SK-N-SH (cell line): Measurements from ENCODE around the gene SLC12A6.
"Not testable (repeated sequence)": the region's sequence is repeated elsewhere in the genome, so short reads cannot be mapped to it uniquely, and the experiment has no call there.

ENCODE experiments used
- CHD2 ChIP-seq: fragments of 150-350 bp; IDR thresholded peaks from 2 replicates; pipeline ENCODE4 v1.6.1; 2018; ENCODE audit warnings: low read length; ENCODE audit not compliant: partially characterized antibody
- CTCF ChIP-seq: fragments of 200-600 bp; sonication (generic); IDR thresholded peaks from 2 replicates; pipeline ENCODE4 v1.6.1; 2017; ENCODE audit warnings: antibody characterized with exemption, mild to moderate bottlenecking, moderate library complexity
- ELF1 ChIP-seq: IDR thresholded peaks from 2 replicates; pipeline ENCODE4 v1.4.0; 2012
- EP300 ChIP-seq, 2 experiments: IDR thresholded peaks; 2 replicates each; pipeline versions ENCODE4 v1.4.0 to v1.6.1; 2012; ENCODE audit warnings: borderline replicate concordance in 1 of 2, low read depth in 1 of 2, low read length in 1 of 2
- GATA2 ChIP-seq: sonication (generic); formaldehyde crosslinking; IDR thresholded peaks from 2 replicates; pipeline ENCODE4 v1.5.0; 2020; ENCODE audit warnings: mild to moderate bottlenecking, missing genetic modification reagents
- JUND ChIP-seq: IDR thresholded peaks from 2 replicates; pipeline ENCODE4 v1.4.0; 2012
- POLR2AphosphoS5 ChIP-seq: IDR thresholded peaks from 2 replicates; pipeline ENCODE4 v1.6.1; 2012; ENCODE audit warnings: low read depth, low read length
- RAD21 ChIP-seq: IDR thresholded peaks from 2 replicates; pipeline ENCODE4 v1.6.1; 2012; ENCODE audit warnings: mild to moderate bottlenecking, low read length
- REST ChIP-seq: IDR thresholded peaks from 2 replicates; pipeline ENCODE4 v1.6.1; 2012; ENCODE audit warnings: mild to moderate bottlenecking, low read depth, low read length, moderate library complexity
- RFX5 ChIP-seq: IDR thresholded peaks from 2 replicates; pipeline ENCODE4 v1.6.1; 2012; ENCODE audit warnings: mild to moderate bottlenecking, improper control_type of control experiment, low read length
- YY1 ChIP-seq: IDR thresholded peaks from 2 replicates; pipeline ENCODE4 v1.4.0; 2012; ENCODE audit warnings: low read depth, mild to moderate bottlenecking

- not testable (repeated sequence) for TF ChIP-seq REST; CHD2; CTCF; GATA2 (CRISPR knock-in tag); JUND; EP300 (IDR thresholded peaks at IDR 0.05; ENCODE audit: borderline replicate concordance in 1 of 2, low read depth in 1 of 2, low read length in 1 of 2); YY1; RAD21; ELF1; POLR2AphosphoS5; RFX5
Observed at GRCh38 chr15:34352996-34353395, 15.4 kb upstream of the SLC12A6 start.
